Measurements from ENCODE around the gene EGF.

EGF gene

GRCh38 chr4:110042545-110043517, 130.1 kb downstream of the EGF start:
- no peak for DNase-seq

DNA sequence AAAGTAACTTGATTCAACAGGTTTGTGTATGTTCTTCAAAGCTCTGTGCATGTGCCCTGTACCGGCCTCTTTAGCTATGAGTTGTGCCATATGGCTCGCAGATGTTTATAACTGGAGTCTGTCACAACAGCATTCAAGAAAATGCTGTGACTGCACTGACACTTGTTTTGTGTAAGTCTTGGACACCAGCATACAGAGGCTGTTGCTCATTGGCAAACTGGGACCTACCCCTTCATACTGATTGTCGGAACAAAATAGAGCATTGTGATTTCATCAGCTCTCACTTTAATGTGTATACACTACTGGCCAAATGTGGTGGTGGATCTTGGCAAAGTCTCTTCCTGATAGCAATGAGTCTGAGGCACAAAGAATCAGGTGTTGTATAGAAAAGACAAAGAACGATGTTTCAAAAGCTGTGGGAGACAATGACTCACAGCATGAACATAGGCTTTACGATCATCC, 133.9 kb downstream of the EGF start:
- no peak for DNase-seq

DNA sequence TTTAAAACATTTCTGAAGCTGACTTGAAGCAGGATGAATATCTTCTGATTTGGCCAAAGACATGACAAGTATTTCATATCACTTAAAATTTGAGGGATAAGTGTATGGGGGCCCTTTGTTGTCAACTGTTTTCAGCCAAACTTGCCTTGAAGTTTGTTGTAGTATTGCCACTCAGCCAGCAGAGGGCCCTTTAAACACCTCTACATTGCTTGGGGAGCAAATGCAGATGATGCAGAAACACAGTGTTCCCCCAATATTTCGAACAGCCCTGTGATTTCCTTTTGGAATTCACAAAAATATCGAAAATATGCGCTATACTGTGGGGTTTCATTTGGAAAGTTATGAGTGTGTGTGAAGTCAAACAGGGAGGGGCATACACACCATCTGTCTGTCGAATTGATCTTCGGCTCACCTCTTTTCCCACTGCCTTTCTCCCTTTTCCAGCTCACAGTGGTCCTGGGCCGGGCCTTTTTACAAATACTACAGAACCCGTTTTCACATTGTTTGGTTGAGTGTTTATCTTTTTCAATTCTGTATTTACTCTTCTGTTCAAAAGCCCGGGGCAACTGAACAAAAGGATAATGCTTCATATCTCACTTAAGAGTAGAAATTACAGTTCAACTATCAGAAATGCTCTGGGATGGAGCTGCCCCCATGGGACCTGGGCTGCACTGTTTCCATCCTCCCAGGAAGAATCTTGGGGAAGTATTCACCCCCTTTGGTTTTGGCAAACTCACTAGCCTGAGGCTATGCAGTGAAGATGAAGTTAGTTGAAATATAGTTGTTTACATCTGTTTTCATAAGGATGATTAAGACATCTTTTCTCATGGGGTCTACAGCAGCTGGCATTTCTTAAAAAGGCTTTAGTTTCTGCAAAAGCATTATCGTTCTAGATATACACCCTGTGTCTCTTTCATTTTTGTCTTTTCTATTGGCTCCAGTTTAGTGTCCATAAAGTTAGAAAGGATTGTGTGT, 137.6 kb downstream of the EGF start:
- DNase-seq, result no peak

DNA sequence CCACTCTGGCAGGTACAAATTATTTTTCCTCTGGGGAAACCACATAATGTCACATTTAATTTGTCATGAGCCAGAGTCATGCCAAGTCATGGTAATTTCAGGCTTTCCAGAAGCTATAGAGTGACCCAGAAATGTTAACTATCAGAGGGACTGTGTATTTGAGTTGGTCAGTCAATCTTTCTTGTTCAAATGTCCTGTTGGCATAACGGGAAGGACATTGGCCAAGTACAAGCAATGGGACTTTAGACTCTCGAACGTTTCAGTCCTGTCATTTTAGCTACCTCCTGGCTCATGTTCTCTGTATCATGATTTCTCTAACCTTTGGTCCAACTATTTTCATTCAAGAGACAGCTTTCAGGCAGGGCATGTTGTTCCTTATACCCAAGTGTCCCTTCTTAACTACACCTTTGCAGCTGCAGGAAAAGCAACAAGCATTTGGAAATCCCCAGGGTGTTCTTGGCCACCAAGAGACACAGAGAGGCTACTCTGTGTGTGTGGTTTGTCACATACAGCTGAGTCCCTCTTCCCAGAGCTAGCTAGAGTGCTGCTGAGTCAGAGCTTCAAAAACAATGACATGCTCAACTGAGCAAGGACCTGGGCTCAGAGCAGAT, 142.6 kb downstream of the EGF start:
- no peak for DNase-seq

DNA sequence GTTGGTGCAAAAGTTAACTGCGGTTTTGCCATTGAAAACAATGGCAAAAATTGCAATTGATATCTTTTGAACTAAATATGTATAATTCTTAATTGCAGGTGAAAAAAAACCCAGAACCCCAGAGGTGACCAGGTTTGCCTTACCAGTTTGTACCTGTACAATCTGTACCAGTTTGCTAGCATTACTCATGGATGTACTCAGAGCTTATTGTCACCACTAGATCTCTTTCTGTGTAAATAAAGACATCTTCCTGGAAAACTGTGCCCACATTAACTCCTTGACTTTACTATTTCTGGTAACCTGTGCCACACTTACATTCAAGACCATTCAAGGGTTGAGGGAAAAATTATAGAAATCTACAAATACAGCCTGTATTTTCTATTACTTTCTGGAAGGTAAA, 146.0 kb downstream of the EGF start:
- DNase-seq, result no peak

DNA sequence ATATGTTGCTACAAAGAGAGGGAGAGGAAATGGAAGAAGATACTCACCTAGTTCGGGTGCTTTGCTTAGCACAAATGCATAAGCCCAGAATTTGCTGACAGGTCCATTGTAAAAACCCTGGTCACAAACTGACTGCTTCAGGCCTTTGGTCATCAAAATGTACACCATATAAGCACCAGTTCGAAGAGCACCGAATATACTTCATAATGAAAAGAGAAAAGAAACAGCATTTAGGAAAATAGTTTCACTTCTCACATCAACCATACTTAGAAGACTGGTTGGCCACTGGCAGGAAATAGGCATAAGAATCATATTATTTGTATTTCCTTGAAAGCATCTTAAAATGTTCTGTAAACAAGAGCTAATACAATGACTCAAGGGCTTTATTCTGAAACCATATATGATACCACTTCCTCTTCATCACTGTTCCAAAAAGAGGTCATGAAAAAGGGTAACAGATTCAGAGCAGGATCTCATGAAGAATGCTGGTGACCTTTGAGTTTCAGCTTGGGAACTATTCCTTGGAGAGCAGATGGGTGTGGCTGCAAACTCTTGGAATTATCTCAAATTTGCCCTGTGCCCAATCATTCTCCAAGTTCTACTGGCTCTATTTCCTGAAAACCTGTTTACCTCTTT, 147.0 kb downstream of the EGF start:
- DNase-seq, result no peak

- no peak for DNase-seq
These were observed 148.4 kb downstream of the EGF start for GRCh38 chr4:110061076-110061475.

Measured in NCI-H1436 treated with DMSO at 0.1 percent for 48 hours (cell line).